Measurements from ENCODE around the gene PMPCA.

GRCh38 chr9:136445799-136446198 is 35.3 kb downstream of the PMPCA start:
- TF ChIP-seq ZHX2 (IDR thresholded peaks at IDR 0.05; ENCODE audit: low read depth) = no peak
- TF ChIP-seq ZHX2 (CRISPR knock-in tag; IDR thresholded peaks at IDR 0.05; ENCODE audit: borderline replicate concordance) = no peak
- TF ChIP-seq CTCF (CRISPR knock-in tag; IDR thresholded peaks at IDR 0.05) = no peak
- no peak for TF ChIP-seq ETS1 (CRISPR knock-in tag; IDR thresholded peaks at IDR 0.05)
- TF ChIP-seq ZNF737 (CRISPR knock-in tag; IDR thresholded peaks at IDR 0.05; ENCODE audit: borderline replicate concordance) = no peak
- TF ChIP-seq SNAPC4 (CRISPR knock-in tag; IDR thresholded peaks at IDR 0.05) = no peak
- no peak for TF ChIP-seq ZBTB44 (CRISPR knock-in tag; IDR thresholded peaks at IDR 0.05)
- no peak for TF ChIP-seq SAFB2 (CRISPR knock-in tag; IDR thresholded peaks at IDR 0.05; ENCODE audit: borderline replicate concordance, low read depth)
- no peak for TF ChIP-seq EP300 (IDR thresholded peaks at IDR 0.05; ENCODE audit: low read depth in 2 of 2, low read length in 2 of 2)
- TF ChIP-seq EP300 (CRISPR knock-in tag; IDR thresholded peaks at IDR 0.05; ENCODE audit: borderline replicate concordance) = no peak
- TF ChIP-seq POLR2A (IDR thresholded peaks at IDR 0.05; ENCODE audit: insufficient read depth in 1 of 2, low read depth in 2 of 2, low read length in 2 of 2) = no peak

All from HepG2 (cell line).